DOHH2 (cell line): ENCODE data around the gene OGFOD3.

Experiments used
- H3F3A ChIP-seq: fragments of 200-600 bp; sonication (generic), shearing (Covaris generic); 2 replicates; pipeline ENCODE4 v1.6.0; 2016; ENCODE audit warnings: antibody characterized with exemption, mild to moderate bottlenecking; ENCODE audit not compliant: control insufficient read depth, insufficient read depth
- H3K27ac ChIP-seq: fragments of 200-600 bp; sonication (generic); 2 replicates; pipeline ENCODE4 v1.5.1; 2014; ENCODE audit warnings: low read depth, mild to moderate bottlenecking, low read length, moderate library complexity
- H3K27me3 ChIP-seq: fragments of 200-600 bp; sonication (generic); 2 replicates; pipeline ENCODE4 v1.6.1; 2014; ENCODE audit warnings: mild to moderate bottlenecking, low read length, mixed read lengths; ENCODE audit not compliant: control insufficient read depth
- H3K36me3 ChIP-seq: fragments of 200-600 bp; sonication (generic); 2 replicates; pipeline ENCODE4 v1.6.1; 2014; ENCODE audit warnings: mild to moderate bottlenecking, low read length, moderate library complexity, mixed read lengths; ENCODE audit not compliant: control insufficient read depth
- H3K4me1 ChIP-seq: fragments of 200-600 bp; sonication (generic); 2 replicates; pipeline ENCODE4 v1.6.1; 2014; ENCODE audit warnings: mild to moderate bottlenecking, low read length, mixed read lengths; ENCODE audit not compliant: control insufficient read depth
- H3K4me2 ChIP-seq: fragments of 200-600 bp; sonication (generic); 2 replicates; pipeline ENCODE4 v1.6.0; 2014; ENCODE audit warnings: mild to moderate bottlenecking, low read length, moderate library complexity
- H3K4me3 ChIP-seq: fragments of 200-600 bp; sonication (generic); 2 replicates; pipeline ENCODE4 v1.5.1; 2014; ENCODE audit warnings: mild to moderate bottlenecking, low read length, mixed read lengths
- H3K79me2 ChIP-seq: fragments of 200-600 bp; sonication (generic); 2 replicates; pipeline ENCODE4 v1.6.1; 2014; ENCODE audit warnings: mild to moderate bottlenecking, low read length, mixed read lengths; ENCODE audit not compliant: control insufficient read depth
- H3K9me2 ChIP-seq: fragments of 200-600 bp; sonication (generic); replicated peaks from 2 replicates; pipeline ENCODE4 v1.6.1; 2014; ENCODE audit warnings: mild to moderate bottlenecking, low read length, mixed read lengths; ENCODE audit not compliant: control insufficient read depth
- H3K9me3 ChIP-seq: fragments of 200-600 bp; sonication (generic); 2 replicates; pipeline ENCODE4 v1.6.1; 2014; ENCODE audit warnings: antibody characterized with exemption, low read length, mixed read lengths; ENCODE audit not compliant: control insufficient read depth, insufficient read depth
- H4K20me1 ChIP-seq: fragments of 200-600 bp; sonication (generic); 2 replicates; pipeline ENCODE4 v1.6.0; 2014; ENCODE audit warnings: low read depth, mild to moderate bottlenecking, antibody characterized with exemption, low read length, moderate library complexity; ENCODE audit not compliant: control insufficient read depth, insufficient read depth
- CTCF ChIP-seq: fragments of 200-600 bp; sonication (generic); IDR thresholded peaks from one replicate; pipeline ENCODE4 v1.5.1; 2014; ENCODE audit warnings: antibody characterized with exemption, mild to moderate bottlenecking, low read depth, low read length; ENCODE audit not compliant: poor library complexity, severe bottlenecking
- EZH2phosphoT487 ChIP-seq: fragments of 200-600 bp; sonication (generic); IDR thresholded peaks from 2 replicates; pipeline ENCODE4 v1.6.1; 2017; ENCODE audit warnings: borderline replicate concordance, mild to moderate bottlenecking, antibody characterized with exemption, low read length, moderate library complexity, mixed read lengths

The OGFOD3 gene

GRCh38 chr17:82411396-82412053, 6.9 kb downstream of the OGFOD3 start:
- Histone ChIP-seq H3K27ac (no peak overlapping the region), H3K4me2 (no peak overlapping the region), H4K20me1 (peaks cover 8% of the 10 kb centered on the region), H3K4me1 (peaks cover 7% of the 10 kb centered on the region; the same call in 1 of the 2 replicates), H3K27me3 (no peaks in the 10 kb centered on the region), H3K9me3 (no peaks in the 10 kb centered on the region), H3K4me3 (no peak overlapping the region), H3K9me2 (no peaks in the 10 kb centered on the region), H3F3A (no peaks in the 10 kb centered on the region), H3K79me2 (0 out of 2 replicates have a peak, but pooled peaks cover 2% of the 10 kb centered on the region), H3K36me3 (no peaks in the 10 kb centered on the region)
- TF ChIP-seq EZH2phosphoT487 (no peak), CTCF (no peak)

GRCh38 chr17:82410014-82410716, 8.2 kb downstream of the OGFOD3 start:
- Histone ChIP-seq H3K27me3 (no peaks in the 10 kb centered on the region), H3K79me2 (0 out of 2 replicates have a peak, but pooled peaks cover 2% of the 10 kb centered on the region), H3K4me3 (no peak overlapping the region), H3K9me2 (no peaks in the 10 kb centered on the region), H3K27ac (no peak overlapping the region), H3K4me1 (peaks cover 7% of the 10 kb centered on the region; the same call in 1 of the 2 replicates), H3K36me3 (no peaks in the 10 kb centered on the region), H4K20me1 (peaks cover 5% of the 10 kb centered on the region), H3K4me2 (no peak overlapping the region), H3K9me3 (no peaks in the 10 kb centered on the region), H3F3A (no peaks in the 10 kb centered on the region)
- TF ChIP-seq CTCF (no peak), EZH2phosphoT487 (no peak)

GRCh38 chr17:82408938-82409318, 9.5 kb downstream of the OGFOD3 start:
- Histone ChIP-seq H3K9me3 (no peaks in the 10 kb centered on the region), H3K4me1 (peaks cover 7% of the 10 kb centered on the region; the same call in 1 of the 2 replicates)

More at GRCh38 chr17:82408938-82409318, 9.5 kb downstream of the OGFOD3 start:
- H3F3A ChIP-seq: no peaks in the 10 kb centered on the region
- H3K36me3 ChIP-seq: no peaks in the 10 kb centered on the region; the same call in 1 of the 2 replicates
- H3K27ac ChIP-seq: no peak overlapping the region
- H4K20me1 ChIP-seq: no peaks in the 10 kb centered on the region
- H3K4me2 ChIP-seq: no peak overlapping the region
- H3K79me2 ChIP-seq: 0 out of 2 replicates have a peak, but pooled peaks cover under 1% of the 10 kb centered on the region
- H3K9me2 ChIP-seq: no peaks in the 10 kb centered on the region
- H3K27me3 ChIP-seq: no peaks in the 10 kb centered on the region
- TF ChIP-seq EZH2phosphoT487 (no peak), CTCF (no peak)
- no peak overlapping the region for H3K4me3 ChIP-seq
